LNCAP (cell line): Measurements from ENCODE around the gene NPAS3.

Source experiments
- CTCF ChIP-seq: fragments of 450-650 bp; IDR thresholded peaks from 2 replicates; pipeline ENCODE4 v1.5.1; 2017; ENCODE audit warnings: mild to moderate bottlenecking

NPAS3 gene

GRCh38 chr14:33728010-33728498 lies 789.4 kb downstream of the NPAS3 start:
- no peak for TF ChIP-seq CTCF

- no peak for TF ChIP-seq CTCF
Observed at GRCh38 chr14:33730156-33730555, 791.5 kb downstream of the NPAS3 start.

- TF ChIP-seq CTCF, result no peak
Observed at GRCh38 chr14:33732175-33732574, 793.5 kb downstream of the NPAS3 start.

GRCh38 chr14:33733310-33733709 lies 794.6 kb downstream of the NPAS3 start:
- no peak for TF ChIP-seq CTCF

GRCh38 chr14:33733721-33734120 lies 795.0 kb downstream of the NPAS3 start:
- TF ChIP-seq CTCF, result no peak

GRCh38 chr14:33734387-33734786 lies 795.7 kb downstream of the NPAS3 start:
- no peak for TF ChIP-seq CTCF

- no peak for TF ChIP-seq CTCF
Observed at GRCh38 chr14:33736299-33736825, 797.7 kb downstream of the NPAS3 start.

- no peak for TF ChIP-seq CTCF
Observed at GRCh38 chr14:33736979-33737378, 798.3 kb downstream of the NPAS3 start.
